GM18505 (cell line): Measurements from ENCODE around the gene USP43.

Experiments
- ATAC-seq: cut with Tn5 transposase; IDR thresholded peaks from one replicate; pipeline ENCODE4 v1.9.1; 2021; ENCODE audit not compliant: unreplicated experiment
- POLR2A ChIP-seq: IDR thresholded peaks from 4 replicates; pipeline ENCODE4 v1.6.1; 2011; ENCODE audit warnings: borderline replicate concordance; ENCODE audit not compliant: insufficient read depth, insufficient read length; ENCODE audit errors: extremely low read depth

The USP43 gene

DNA sequence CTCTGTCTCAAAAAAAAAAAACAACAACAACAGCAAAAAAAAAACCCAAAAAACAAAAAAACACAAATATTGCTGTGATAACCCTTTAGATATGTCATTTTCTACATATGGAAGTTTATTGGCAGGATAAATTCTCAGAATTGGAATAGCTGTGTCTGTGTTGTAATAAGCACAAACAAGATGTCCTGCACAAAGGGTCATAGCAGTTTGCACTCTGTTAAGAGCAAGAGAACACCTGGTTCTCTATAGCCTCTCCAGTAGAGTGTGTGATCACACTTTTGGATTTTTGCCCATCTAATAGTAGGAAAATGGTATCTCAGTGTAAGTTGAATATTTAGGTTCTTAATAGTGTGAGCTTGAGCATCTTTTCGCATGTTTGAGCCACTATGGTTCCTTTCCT is 60.4 kb downstream of the USP43 start:
- no peak for ATAC-seq
- TF ChIP-seq POLR2A = no peak

DNA sequence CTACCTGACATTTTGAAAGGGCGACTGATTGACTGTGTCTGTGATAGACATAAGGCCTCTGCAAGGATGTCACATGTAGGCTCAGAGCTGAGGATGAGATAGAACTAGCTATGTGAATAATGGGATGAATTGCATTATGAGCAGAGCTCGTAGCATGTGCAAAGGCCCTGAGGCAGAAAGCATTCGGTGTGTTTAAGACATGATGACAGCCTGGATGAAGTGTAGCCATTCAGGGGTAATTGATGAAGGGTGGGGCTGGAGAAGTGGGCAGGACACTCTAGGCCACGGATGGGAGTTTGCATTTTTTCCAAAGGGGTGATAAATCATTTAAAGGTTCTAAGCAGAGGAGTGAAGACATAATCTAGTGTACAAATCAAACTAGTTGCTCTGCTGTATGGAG is 62.6 kb downstream of the USP43 start:
- ATAC-seq = no peak
- TF ChIP-seq POLR2A = no peak

DNA sequence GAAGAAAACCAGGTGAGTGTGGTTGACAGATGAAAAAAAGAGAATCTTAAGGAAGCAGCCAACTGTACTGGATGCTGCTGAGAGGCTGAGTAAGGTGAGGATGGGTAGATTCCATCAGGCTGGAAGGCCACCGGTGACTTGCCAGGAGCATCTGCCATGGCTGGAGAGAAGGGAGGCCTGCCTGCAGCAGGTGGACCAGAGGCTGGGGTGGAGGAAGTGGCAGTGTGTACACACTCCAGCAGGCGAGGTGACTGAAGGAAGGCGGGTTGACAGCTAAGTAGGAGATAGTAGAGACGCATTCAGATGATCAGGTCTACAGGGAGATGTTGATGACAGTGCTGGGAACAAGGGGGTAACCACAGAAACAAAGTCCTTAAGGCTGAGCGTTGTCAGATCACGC is 69.5 kb downstream of the USP43 start:
- ATAC-seq = no peak

DNA sequence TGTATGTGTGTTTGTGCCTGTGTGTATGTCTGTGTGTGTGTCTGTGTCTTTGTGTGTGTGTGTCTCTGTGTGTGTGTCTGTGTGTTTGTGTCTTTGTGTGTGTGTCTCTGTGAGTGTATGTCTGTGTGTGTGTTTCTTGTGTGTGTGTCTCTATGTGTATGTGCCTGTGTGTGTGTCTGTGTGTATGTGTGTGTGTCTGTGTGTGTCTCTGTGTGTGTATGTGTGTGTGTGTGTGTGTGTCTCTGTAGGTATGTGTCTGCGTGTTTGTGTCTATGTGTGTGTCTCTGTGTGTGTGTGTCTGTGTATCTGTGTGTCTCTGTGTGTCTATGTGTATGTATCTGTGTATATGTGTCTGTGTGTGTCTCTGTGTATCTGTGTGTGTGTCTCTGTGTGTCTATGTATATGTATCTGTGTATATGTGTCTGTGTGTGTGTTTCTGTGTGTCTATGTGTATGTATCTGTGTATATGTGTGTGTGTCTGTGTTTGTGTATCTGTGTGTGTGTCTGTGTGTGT is 70.2 kb downstream of the USP43 start:
- ATAC-seq = no peak
- no peak for TF ChIP-seq POLR2A

More for the DNA sequence above, 69.5 kb downstream of the USP43 start:
- no peak for TF ChIP-seq POLR2A

DNA sequence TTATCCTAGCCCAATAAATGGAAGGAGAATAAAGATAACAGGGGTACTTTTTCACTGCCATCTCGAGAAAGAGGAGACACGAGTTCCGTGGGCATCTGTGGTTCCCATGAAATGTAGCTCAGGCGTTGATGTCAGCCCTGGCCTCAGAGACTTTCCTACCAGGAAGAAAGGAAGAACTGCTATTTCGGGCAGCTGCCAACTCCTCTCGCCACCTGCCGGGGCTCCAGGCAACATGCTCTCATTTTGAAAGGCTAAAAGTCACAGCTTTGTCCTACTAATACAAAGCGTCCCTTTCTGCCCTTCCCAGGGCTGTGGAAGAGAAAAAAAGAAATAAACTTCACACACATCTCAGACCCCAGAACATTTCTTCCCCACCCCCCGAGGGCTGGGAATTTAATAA is 80.3 kb downstream of the USP43 start:
- ATAC-seq = no peak
- TF ChIP-seq POLR2A = no peak

DNA sequence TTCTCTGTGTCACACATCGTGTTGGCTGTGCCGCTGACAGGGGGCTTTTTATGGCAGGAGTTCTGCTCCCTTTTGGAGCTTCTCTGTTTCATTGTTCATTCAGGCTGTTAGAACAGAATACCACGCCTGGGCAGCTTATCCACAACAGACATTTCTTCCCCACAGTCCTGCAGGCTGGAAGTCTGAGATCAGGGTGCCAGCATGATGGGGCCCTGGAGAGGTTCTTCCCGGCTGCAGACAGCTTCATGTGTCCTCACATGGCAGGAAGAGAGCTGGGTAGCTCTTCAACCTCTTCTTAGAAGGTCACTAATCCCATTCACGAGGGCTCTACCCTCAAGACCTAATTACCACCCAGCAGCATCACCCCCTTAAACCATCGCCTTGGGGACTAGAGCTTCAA is 81.0 kb downstream of the USP43 start:
- no peak for TF ChIP-seq POLR2A
- ATAC-seq = no peak

DNA sequence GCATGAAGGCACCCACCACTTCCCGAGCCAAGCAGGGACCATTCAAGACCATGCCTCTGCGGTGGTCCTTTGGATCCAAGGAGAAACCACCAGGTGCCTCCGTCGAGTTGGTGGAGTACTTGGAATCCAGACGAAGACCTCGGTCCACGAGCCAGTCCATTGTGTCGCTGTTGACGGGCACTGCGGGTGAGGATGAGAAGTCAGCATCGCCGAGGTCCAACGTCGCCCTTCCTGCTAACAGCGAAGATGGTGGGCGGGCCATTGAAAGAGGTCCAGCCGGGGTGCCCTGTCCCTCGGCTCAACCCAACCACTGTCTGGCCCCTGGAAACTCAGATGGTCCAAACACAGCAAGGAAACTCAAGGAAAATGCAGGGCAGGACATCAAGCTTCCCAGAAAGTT is 82.7 kb downstream of the USP43 start:
- no peak for ATAC-seq
- no peak for TF ChIP-seq POLR2A

DNA sequence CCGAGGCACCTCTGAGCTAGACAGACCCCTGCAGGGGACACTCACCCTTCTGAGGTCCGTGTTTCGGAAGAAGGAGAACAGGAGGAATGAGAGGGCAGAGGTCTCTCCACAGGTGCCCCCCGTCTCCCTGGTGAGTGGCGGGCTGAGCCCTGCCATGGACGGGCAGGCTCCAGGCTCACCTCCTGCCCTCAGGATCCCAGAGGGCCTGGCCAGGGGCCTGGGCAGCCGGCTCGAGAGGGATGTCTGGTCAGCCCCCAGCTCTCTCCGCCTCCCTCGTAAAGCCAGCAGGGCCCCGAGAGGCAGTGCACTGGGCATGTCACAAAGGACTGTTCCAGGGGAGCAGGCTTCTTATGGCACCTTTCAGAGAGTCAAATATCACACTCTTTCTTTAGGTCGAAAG is 83.2 kb downstream of the USP43 start:
- no peak for TF ChIP-seq POLR2A
- ATAC-seq = no peak

DNA sequence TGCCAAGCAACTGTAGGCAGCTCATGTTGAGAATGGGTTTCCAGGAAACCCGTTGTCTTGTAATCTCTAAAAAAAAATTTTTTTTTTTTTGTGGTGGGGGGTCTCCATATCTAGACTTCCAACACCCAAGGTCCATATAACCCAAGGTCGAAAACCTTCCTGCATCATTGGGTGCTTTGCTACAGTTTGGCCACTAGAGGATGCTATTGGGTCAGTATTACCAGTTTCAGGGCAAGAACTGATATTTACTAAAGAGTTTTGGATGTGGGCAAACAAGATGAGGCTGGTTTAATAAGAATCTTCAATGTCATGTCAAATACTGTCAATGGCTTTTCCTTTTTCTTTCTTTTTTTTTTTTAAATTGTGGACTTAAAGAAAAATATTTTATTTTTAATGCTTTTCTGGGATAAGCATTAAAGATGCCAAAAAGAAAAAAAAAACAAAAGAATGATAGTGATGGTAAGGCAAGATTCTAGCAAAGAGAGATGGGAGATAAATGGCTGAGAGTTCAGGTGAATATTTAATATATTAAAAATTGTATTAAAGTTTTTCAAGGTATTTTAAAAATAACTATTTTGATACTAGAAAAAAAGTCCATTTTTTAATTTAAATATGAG is 83.8 kb downstream of the USP43 start:
- no peak for TF ChIP-seq POLR2A
- no peak for ATAC-seq

DNA sequence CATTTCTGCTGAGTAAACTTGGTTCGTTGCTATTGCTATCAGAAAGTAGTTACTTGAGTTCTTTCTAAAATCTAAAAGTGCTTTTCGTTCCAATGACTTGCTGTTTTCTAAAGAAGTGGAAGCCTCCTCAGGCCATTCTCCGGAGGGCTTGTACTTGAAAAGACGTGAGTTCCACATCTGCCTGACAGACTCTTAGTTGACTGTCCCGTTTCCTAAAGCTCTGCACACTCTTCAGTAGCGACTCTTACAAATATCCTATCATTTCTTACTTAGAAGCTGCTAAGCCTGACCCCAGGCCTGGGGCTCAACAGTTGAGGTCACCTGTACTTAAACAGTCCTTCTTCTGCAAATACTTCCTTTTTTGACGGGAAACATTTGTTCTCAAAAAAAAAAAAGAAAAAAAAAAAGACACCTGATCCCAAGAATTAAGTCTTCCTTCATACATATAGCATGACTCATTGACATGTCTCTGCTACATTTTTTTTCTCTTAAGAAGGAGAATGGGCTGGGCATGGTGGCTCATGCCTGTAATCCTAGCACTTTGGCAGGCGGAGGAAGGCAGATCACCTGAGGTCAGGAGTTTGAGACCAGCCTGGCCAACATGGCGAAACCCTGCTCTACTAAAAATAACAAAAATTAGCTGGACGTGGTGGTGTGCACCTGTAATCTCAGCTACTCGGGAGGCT is 84.6 kb downstream of the USP43 start:
- ATAC-seq = no peak
- TF ChIP-seq POLR2A = no peak

DNA sequence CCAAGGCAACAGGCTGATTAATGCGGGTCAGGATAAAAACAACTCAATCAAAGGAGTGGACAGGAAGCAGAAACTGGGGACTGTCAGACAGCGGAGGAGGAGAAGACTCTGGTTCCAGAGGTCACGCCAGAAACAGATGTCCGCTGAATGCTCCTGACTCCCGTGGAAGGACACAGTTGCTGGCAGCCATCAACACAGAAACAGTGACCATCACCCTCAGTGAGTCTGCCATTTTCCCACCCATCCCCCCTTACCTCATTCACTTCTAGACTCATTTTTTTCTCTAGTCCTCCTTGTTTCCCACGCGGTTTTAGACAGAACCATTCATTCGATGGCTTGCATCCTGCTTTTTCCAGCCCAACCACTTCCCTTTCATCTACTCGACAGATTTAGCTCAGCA is 105.2 kb downstream of the USP43 start:
- no peak for ATAC-seq
- TF ChIP-seq POLR2A = no peak

DNA sequence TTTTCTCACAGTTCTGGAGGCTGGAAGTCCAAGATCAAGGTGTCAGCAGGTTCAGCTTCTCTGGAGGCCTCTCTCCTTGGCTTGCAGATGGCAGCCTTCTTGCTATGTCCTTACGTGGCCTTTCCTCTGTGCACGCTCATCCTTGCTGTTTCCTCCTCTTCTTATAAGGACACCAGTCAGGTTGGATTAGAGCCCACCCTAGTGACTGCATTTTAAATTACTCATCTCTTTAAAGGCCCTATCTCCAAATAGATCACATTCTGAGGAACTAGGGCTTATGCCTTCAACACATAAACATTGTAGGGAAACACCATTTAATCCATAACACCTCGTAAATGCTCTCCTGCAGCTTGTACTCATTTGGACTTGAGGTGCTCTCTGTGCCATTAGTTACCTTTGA is 109.8 kb downstream of the USP43 start:
- no peak for TF ChIP-seq POLR2A
- ATAC-seq = no peak

DNA sequence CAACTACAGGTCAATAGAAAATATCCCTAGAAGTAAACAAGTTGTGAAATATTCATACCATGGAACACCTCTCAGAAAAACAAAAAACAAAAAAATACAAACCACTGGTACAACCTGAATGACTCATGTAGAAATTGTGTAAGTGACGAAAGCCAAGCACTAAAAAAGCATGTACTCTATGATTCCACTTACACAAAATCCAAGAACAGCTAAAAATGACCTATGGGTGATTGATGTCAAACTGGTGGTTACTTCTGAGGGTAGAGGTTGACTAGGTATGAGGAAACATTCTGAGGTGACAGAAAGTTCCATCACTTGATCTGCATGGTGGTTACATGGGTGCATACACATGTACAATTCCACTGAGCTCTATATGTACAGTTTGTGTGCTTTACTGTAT is 114.9 kb downstream of the USP43 start:
- TF ChIP-seq POLR2A = no peak
- ATAC-seq = no peak

DNA sequence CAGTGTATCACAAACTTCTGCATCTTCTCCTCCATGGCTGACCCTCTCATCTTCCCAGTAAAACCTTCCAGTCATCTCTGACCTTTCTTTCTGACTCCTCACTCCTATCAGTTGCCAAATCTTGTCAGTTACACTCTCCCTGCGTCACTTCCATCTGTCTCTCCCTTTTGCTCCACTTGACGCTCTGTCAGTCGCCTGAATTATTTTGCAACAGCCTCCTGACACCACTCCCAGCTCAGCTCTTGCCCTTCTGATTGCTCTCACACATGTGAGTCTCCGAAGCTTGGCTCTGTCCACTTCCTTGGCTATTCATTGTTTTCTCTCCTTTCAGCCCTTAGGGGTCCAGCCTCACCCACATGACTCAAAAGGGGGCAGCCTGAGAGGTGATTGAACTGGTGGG is 118.3 kb downstream of the USP43 start:
- ATAC-seq = no peak
- no peak for TF ChIP-seq POLR2A

DNA sequence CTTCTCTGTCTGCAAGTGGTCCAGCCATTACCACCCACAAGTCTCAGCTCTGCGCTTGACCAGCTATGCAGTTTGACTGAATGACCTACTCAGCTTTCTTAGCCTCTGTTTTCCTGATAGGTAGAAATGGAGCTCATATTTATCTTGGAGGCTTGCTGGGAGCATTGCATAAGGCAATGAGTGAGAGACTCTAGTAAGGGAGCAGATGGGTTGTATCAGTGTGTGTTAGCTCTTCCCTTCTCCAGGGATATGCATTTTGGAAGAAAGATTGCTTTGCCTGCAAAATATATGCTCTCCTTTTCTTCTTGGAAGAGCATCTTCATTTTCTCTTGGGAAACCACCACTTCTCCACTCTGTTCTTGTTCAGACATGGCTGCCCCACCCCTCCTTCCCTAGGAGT is 120.0 kb downstream of the USP43 start:
- no peak for TF ChIP-seq POLR2A
- no peak for ATAC-seq

DNA sequence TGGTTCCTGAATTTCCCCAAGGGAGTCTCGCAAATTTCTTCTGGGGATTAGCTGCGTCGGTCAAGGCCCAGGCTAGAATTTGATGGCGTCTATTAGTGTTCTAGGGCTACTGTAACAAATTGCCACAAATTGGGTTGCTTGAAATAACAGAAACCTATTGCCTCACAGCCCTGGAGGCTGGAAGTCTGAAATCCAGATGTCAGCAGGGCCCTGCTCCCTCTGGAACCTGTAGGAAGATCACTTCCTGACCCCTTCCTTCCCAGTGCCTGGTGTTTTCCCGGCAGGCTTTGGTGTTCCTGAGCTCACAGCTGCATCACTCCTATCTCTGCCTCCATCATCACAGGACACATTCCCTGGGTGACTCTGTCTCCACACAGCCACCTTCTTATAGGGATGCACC is 121.7 kb downstream of the USP43 start:
- ATAC-seq = no peak
- TF ChIP-seq POLR2A = no peak
